Measurements from ENCODE around the gene ZNF101. TPM values are rescaled to one million over a fixed set of nuclear protein-coding genes. Genes with fewer than 3 reads are reported as not detected.

ZNF101 gene
- 5.0 TPM for polyA plus RNA-seq (2013, experiment 1 of 2)
- 5.0 TPM for polyA plus RNA-seq (2013, experiment 2 of 2)

- Histone ChIP-seq H3K4me2 (ENCODE audit: low read length, poor library complexity, severe bottlenecking) (peak within 1 kb of the TSS; percentile 80), H2AK5ac (ENCODE audit: low read length, severe bottlenecking) (no peak within 1 kb of the TSS), H3K18ac (ENCODE audit: low read depth in 1 of 2, low read length in 2 of 2) (peak within 1 kb of the TSS in 1 of 2 experiments; percentile 38), H2AFZ (ENCODE audit: low read depth, low read length) (peak within 1 kb of the TSS; percentile 62), H2BK15ac (ENCODE audit: low read depth, poor library complexity, severe bottlenecking) (peak within 1 kb of the TSS; percentile 36), H3K79me1 (replicated peaks; ENCODE audit: low read length, poor library complexity, severe bottlenecking) (peaks cover 19% of the 10 kb centered on the region), H4K91ac (ENCODE audit: low read length) (no peak within 1 kb of the TSS), H3K9ac (ENCODE audit: low read length) (peak within 1 kb of the TSS; percentile 96), H3K27ac (ENCODE audit: low read length, poor library complexity, severe bottlenecking) (peak within 1 kb of the TSS; percentile 38), H3K4me3 (ENCODE audit: insufficient read depth in 1 of 2, low read depth in 1 of 2, low read length in 2 of 2) (peak within 1 kb of the TSS; percentile 86 to 92), H3K23ac (ENCODE audit: low read length in 2 of 2) (no peak within 1 kb of the TSS), H3K14ac (ENCODE audit: low read length in 2 of 2) (no peak within 1 kb of the TSS), H2BK120ac (ENCODE audit: low read depth, low read length) (no peak within 1 kb of the TSS), H3K36me3 (ENCODE audit: control insufficient read depth in 1 of 2, insufficient read depth in 2 of 2, low read depth in 1 of 2, low read length in 2 of 2) (peaks cover 5 to 13% of the 10 kb centered on the region in 2 experiments), H2BK12ac (ENCODE audit: low read length in 2 of 2) (no peak within 1 kb of the TSS), H3K4me1 (ENCODE audit: control insufficient read depth, insufficient read depth, low read depth, low read length) (peaks cover 12% of the 10 kb centered on the region), H4K8ac (ENCODE audit: low read length) (peak within 1 kb of the TSS; percentile 85), H3K27me3 (ENCODE audit: control insufficient read depth in 1 of 2, insufficient read depth in 1 of 2, low read length in 2 of 2) (no peaks in the 10 kb centered on the region), H3K9me3 (ENCODE audit: control insufficient read depth, low read length) (peaks cover 5% of the 10 kb centered on the region), H3K4ac (ENCODE audit: low read depth in 1 of 2, low read length in 2 of 2) (no peak within 1 kb of the TSS), H2BK5ac (ENCODE audit: low read depth, low read length, poor library complexity, severe bottlenecking) (no peak within 1 kb of the TSS)
- WGBS = 14% methylated on average over 36 of the region's 36 CpGs
- DNase-seq = peak; percentile 90
Measured at GRCh38 chr19:19668230-19669012, at the start of gene ZNF101. Gene ZNF101 (plus strand): TSS chr19:19668839. CDS start chr19:19668964, 125 bp downstream.

- no peak for DNase-seq
- no peak overlapping the region for H3K4ac ChIP-seq (ENCODE audit: low read depth in 1 of 2, low read length in 2 of 2)
- peaks cover 1% of the 10 kb centered on the region for H3K79me1 ChIP-seq (replicated peaks; ENCODE audit: low read length, poor library complexity, severe bottlenecking)
- H4K91ac ChIP-seq (ENCODE audit: low read length) = no peak overlapping the region
- peak overlapping the region; percentile 82 for H3K4me2 ChIP-seq (ENCODE audit: low read length, poor library complexity, severe bottlenecking)
- WGBS = 84% methylated on average over 18 of the region's 21 CpGs
- H3K18ac ChIP-seq (ENCODE audit: low read depth in 1 of 2, low read length in 2 of 2) = no peak overlapping the region
- peak overlapping the region; percentile 38 for H3K9ac ChIP-seq (ENCODE audit: low read length)
- no peak overlapping the region for H2BK15ac ChIP-seq (ENCODE audit: low read depth, poor library complexity, severe bottlenecking)
- H3K14ac ChIP-seq (ENCODE audit: low read length in 2 of 2) = no peak overlapping the region
- no peak overlapping the region for H3K23ac ChIP-seq (ENCODE audit: low read length in 2 of 2)
- H3K36me3 ChIP-seq (ENCODE audit: control insufficient read depth in 1 of 2, insufficient read depth in 2 of 2, low read depth in 1 of 2, low read length in 2 of 2) = peaks cover 0 to 9% of the 10 kb centered on the region in 2 experiments
- no peak overlapping the region for H4K8ac ChIP-seq (ENCODE audit: low read length)
- H2BK120ac ChIP-seq (ENCODE audit: low read depth, low read length) = no peak overlapping the region
- no peak overlapping the region for H2BK12ac ChIP-seq (ENCODE audit: low read length in 2 of 2)
- no peak overlapping the region for H2AFZ ChIP-seq (ENCODE audit: low read depth, low read length)
- no peaks in the 10 kb centered on the region for H3K9me3 ChIP-seq (ENCODE audit: control insufficient read depth, low read length)
- H3K27me3 ChIP-seq (ENCODE audit: control insufficient read depth in 1 of 2, insufficient read depth in 1 of 2, low read length in 2 of 2) = no peaks in the 10 kb centered on the region
- H3K27ac ChIP-seq (ENCODE audit: low read length, poor library complexity, severe bottlenecking) = no peak overlapping the region
- H2BK5ac ChIP-seq (ENCODE audit: low read depth, low read length, poor library complexity, severe bottlenecking) = no peak overlapping the region
- no peak overlapping the region for H2AK5ac ChIP-seq (ENCODE audit: low read length, severe bottlenecking)
- H3K4me3 ChIP-seq (ENCODE audit: insufficient read depth in 1 of 2, low read depth in 1 of 2, low read length in 2 of 2) = peak overlapping the region; percentile 4 to 81
- peaks cover 10% of the 10 kb centered on the region for H3K4me1 ChIP-seq (ENCODE audit: control insufficient read depth, insufficient read depth, low read depth, low read length)
Measured at GRCh38 chr19:19619181-19619848, 49.3 kb upstream of the ZNF101 start.

GRCh38 chr19:19619849-19620210, 48.8 kb upstream of the ZNF101 start:
- no peak overlapping the region for H2BK120ac ChIP-seq (ENCODE audit: low read depth, low read length)
- H3K9ac ChIP-seq (ENCODE audit: low read length) = no peak overlapping the region
- peaks cover 0 to 13% of the 10 kb centered on the region in 2 experiments for H3K36me3 ChIP-seq (ENCODE audit: control insufficient read depth in 1 of 2, insufficient read depth in 2 of 2, low read depth in 1 of 2, low read length in 2 of 2)
- WGBS = 73% methylated on average over 7 of the region's 7 CpGs
- H2BK12ac ChIP-seq (ENCODE audit: low read length in 2 of 2) = no peak overlapping the region
- no peak overlapping the region for H3K23ac ChIP-seq (ENCODE audit: low read length in 2 of 2)
- no peak overlapping the region for H3K4me2 ChIP-seq (ENCODE audit: low read length, poor library complexity, severe bottlenecking)
- no peak overlapping the region for H3K4me3 ChIP-seq (ENCODE audit: insufficient read depth in 1 of 2, low read depth in 1 of 2, low read length in 2 of 2)
- no peak overlapping the region for H2BK5ac ChIP-seq (ENCODE audit: low read depth, low read length, poor library complexity, severe bottlenecking)
- no peak overlapping the region for H4K91ac ChIP-seq (ENCODE audit: low read length)
- H2AFZ ChIP-seq (ENCODE audit: low read depth, low read length) = no peak overlapping the region
- no peaks in the 10 kb centered on the region for H3K27me3 ChIP-seq (ENCODE audit: control insufficient read depth in 1 of 2, insufficient read depth in 1 of 2, low read length in 2 of 2)
- H4K8ac ChIP-seq (ENCODE audit: low read length) = no peak overlapping the region
- no peak overlapping the region for H3K18ac ChIP-seq (ENCODE audit: low read depth in 1 of 2, low read length in 2 of 2)
- H3K4ac ChIP-seq (ENCODE audit: low read depth in 1 of 2, low read length in 2 of 2) = no peak overlapping the region
- peaks cover 10% of the 10 kb centered on the region for H3K4me1 ChIP-seq (ENCODE audit: control insufficient read depth, insufficient read depth, low read depth, low read length)
- no peak overlapping the region for H2AK5ac ChIP-seq (ENCODE audit: low read length, severe bottlenecking)
- no peak overlapping the region for H3K27ac ChIP-seq (ENCODE audit: low read length, poor library complexity, severe bottlenecking)
- no peak overlapping the region for H3K14ac ChIP-seq (ENCODE audit: low read length in 2 of 2)
- H3K9me3 ChIP-seq (ENCODE audit: control insufficient read depth, low read length) = no peaks in the 10 kb centered on the region
- no peak overlapping the region for H2BK15ac ChIP-seq (ENCODE audit: low read depth, poor library complexity, severe bottlenecking)
- H3K79me1 ChIP-seq (replicated peaks; ENCODE audit: low read length, poor library complexity, severe bottlenecking) = peaks cover 1% of the 10 kb centered on the region
- DNase-seq = no peak

- no peak overlapping the region for H2BK15ac ChIP-seq (ENCODE audit: low read depth, poor library complexity, severe bottlenecking)
- H3K18ac ChIP-seq (ENCODE audit: low read depth in 1 of 2, low read length in 2 of 2) = no peak overlapping the region
- no peak for DNase-seq
- no peak overlapping the region for H3K9ac ChIP-seq (ENCODE audit: low read length)
- H3K4me1 ChIP-seq (ENCODE audit: control insufficient read depth, insufficient read depth, low read depth, low read length) = peaks cover 20% of the 10 kb centered on the region
- no peak overlapping the region for H3K14ac ChIP-seq (ENCODE audit: low read length in 2 of 2)
- H2BK120ac ChIP-seq (ENCODE audit: low read depth, low read length) = no peak overlapping the region
- H4K8ac ChIP-seq (ENCODE audit: low read length) = no peak overlapping the region
- WGBS = 90% methylated on average over 5 of the region's 5 CpGs
- H3K4me2 ChIP-seq (ENCODE audit: low read length, poor library complexity, severe bottlenecking) = no peak overlapping the region
- H3K36me3 ChIP-seq (ENCODE audit: control insufficient read depth in 1 of 2, insufficient read depth in 2 of 2, low read depth in 1 of 2, low read length in 2 of 2) = peaks cover 0 to 21% of the 10 kb centered on the region in 2 experiments
- H3K27ac ChIP-seq (ENCODE audit: low read length, poor library complexity, severe bottlenecking) = no peak overlapping the region
- H3K4ac ChIP-seq (ENCODE audit: low read depth in 1 of 2, low read length in 2 of 2) = no peak overlapping the region
- H3K9me3 ChIP-seq (ENCODE audit: control insufficient read depth, low read length) = no peaks in the 10 kb centered on the region
- no peak overlapping the region for H2BK12ac ChIP-seq (ENCODE audit: low read length in 2 of 2)
- H2AFZ ChIP-seq (ENCODE audit: low read depth, low read length) = no peak overlapping the region
- H4K91ac ChIP-seq (ENCODE audit: low read length) = no peak overlapping the region
- no peak overlapping the region for H2BK5ac ChIP-seq (ENCODE audit: low read depth, low read length, poor library complexity, severe bottlenecking)
- H3K23ac ChIP-seq (ENCODE audit: low read length in 2 of 2) = no peak overlapping the region
- H3K79me1 ChIP-seq (replicated peaks; ENCODE audit: low read length, poor library complexity, severe bottlenecking) = no peaks in the 10 kb centered on the region
- peaks cover 0 to 6% of the 10 kb centered on the region in 2 experiments for H3K27me3 ChIP-seq (ENCODE audit: control insufficient read depth in 1 of 2, insufficient read depth in 1 of 2, low read length in 2 of 2)
- no peak overlapping the region for H2AK5ac ChIP-seq (ENCODE audit: low read length, severe bottlenecking)
- H3K4me3 ChIP-seq (ENCODE audit: insufficient read depth in 1 of 2, low read depth in 1 of 2, low read length in 2 of 2) = no peak overlapping the region
Measured at GRCh38 chr19:19623383-19623782, 45.3 kb upstream of the ZNF101 start.

Measured in mesenchymal stem cell (in vitro differentiated cells and primary cell).